GM19455 (cell line): ENCODE data around the gene FYB2.
"Not testable (repeated sequence)": the region's sequence is repeated elsewhere in the genome, so short reads cannot be mapped to it uniquely, and the experiment has no call there.

Experiments
- ATAC-seq: cut with Tn5 transposase; IDR thresholded peaks from one replicate; pipeline ENCODE4 v1.9.1; 2021; ENCODE audit not compliant: unreplicated experiment

Gene FYB2

GRCh38 chr1:56797065-56797685 lies 22.0 kb downstream of the FYB2 start:
- no peak for ATAC-seq

- ATAC-seq, result no peak
These were observed 23.3 kb downstream of the FYB2 start for GRCh38 chr1:56795870-56796269.

- ATAC-seq, result no peak
These were observed 29.2 kb downstream of the FYB2 start for GRCh38 chr1:56790036-56790435.

- no peak for ATAC-seq
These were observed 30.6 kb downstream of the FYB2 start for GRCh38 chr1:56788588-56788987.

- no peak for ATAC-seq
These were observed 31.1 kb downstream of the FYB2 start for GRCh38 chr1:56788102-56788501.

GRCh38 chr1:56787330-56787729 lies 31.9 kb downstream of the FYB2 start:
- ATAC-seq, result no peak

GRCh38 chr1:56782773-56783172 lies 36.4 kb downstream of the FYB2 start:
- no peak for ATAC-seq

- no peak for ATAC-seq
These were observed 38.4 kb downstream of the FYB2 start for GRCh38 chr1:56780826-56781225.

- no peak for ATAC-seq
These were observed 39.0 kb downstream of the FYB2 start for GRCh38 chr1:56780128-56780750.

- no peak for ATAC-seq
These were observed 41.2 kb downstream of the FYB2 start for GRCh38 chr1:56777972-56778371.

- ATAC-seq, result not testable (repeated sequence)
These were observed 44.5 kb downstream of the FYB2 start for GRCh38 chr1:56774732-56775131.

GRCh38 chr1:56774067-56774609 lies 45.1 kb downstream of the FYB2 start:
- peak; percentile 55 for ATAC-seq

GRCh38 chr1:56773341-56774066 lies 45.7 kb downstream of the FYB2 start:
- ATAC-seq, result no peak

- no peak for ATAC-seq
These were observed 47.5 kb downstream of the FYB2 start for GRCh38 chr1:56771717-56772116.

- no peak for ATAC-seq
These were observed 60.4 kb downstream of the FYB2 start for GRCh38 chr1:56758794-56759193.

GRCh38 chr1:56758135-56758534 lies 61.1 kb downstream of the FYB2 start:
- no peak for ATAC-seq

- no peak for ATAC-seq
These were observed 63.3 kb downstream of the FYB2 start for GRCh38 chr1:56755911-56756310.

GRCh38 chr1:56754708-56755479 lies 64.3 kb downstream of the FYB2 start:
- ATAC-seq, result no peak

- ATAC-seq, result no peak
These were observed 74.0 kb downstream of the FYB2 start for GRCh38 chr1:56745231-56745630.

- no peak for ATAC-seq
These were observed 90.2 kb downstream of the FYB2 start for GRCh38 chr1:56728964-56729363.

GRCh38 chr1:56726706-56727105 lies 92.5 kb downstream of the FYB2 start:
- no peak for ATAC-seq
